CD4-positive, alpha-beta T cell treated with Interleukin-2 at 100 ng/mL for 4 hours (primary cell): Measurements from ENCODE around the gene HSF2.

Experiments
- DNase-seq: peaks from one replicate; pipeline ENCODE4 v3.0.0-alpha.2; 2020; ENCODE audit warnings: low spot score

HSF2 gene

DNA sequence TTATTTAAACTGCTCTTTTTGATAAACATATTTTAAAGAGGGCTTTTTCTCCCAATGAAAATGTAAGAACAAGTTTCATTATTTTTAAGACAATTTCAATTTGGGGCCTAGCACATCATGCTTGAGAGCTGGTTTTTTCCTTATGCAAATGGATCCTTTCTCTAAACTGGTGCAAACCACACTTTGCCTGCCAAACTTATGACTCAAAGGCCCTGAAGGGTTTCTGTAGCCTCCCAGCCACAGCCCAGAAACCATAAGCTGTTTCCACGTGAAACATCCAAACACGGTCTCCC, 451 bp upstream of the HSF2 start:
- no peak for DNase-seq

- DNase-seq: peak; percentile 6
Observed at GRCh38 chr6:122400121-122400450, 634 bp downstream of the HSF2 start.

DNA sequence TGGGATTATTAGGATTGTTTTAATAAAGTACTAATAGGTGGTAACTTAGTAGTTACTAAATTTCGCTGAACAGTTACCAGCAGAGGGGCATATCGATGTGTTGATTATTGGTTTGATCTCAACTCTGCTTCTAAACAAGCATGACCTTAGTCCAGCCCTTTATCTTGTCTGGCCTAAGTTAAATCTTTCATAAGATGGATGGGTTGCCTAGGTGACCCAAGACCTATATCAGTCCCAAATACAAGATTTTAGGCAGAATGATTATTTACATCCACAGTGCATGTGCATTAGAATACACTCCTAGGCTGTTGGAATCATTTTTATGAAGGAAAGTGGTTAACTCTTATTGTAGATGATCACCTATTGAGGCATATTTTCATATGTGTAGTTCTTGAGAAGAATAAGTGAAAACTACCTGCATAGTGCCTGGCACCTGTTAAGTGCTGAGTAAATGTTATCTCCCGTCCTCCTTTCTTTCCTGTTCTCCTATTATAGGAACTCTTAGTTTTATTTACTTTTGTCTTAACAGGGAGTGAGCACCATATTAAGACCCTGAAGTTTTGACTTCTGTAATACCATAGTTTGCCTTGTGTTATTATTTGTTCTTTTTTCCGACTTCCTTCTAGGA, 1.1 kb downstream of the HSF2 start:
- no peak for DNase-seq

DNA sequence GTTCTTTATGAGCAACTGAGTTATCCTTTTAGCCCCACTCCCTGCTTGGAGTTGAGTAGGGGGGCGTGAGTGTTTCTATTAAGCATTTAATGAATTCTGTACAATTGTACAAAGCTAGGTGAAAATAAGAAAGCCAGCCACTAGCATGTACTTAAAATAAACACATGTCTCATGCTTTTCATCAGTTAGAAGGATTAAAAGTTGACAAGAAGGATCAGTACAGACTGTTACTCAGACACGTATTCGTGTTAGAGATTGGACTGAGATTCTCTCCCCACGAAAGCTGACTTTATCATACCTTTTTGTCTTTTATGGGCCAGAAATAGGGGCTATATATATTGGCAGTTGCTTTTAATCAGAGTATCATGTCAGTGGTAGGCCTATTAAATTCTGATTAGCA, 1.7 kb downstream of the HSF2 start:
- DNase-seq: no peak

GRCh38 chr6:122404444-122404843, 5.0 kb downstream of the HSF2 start:
- DNase-seq: no peak

GRCh38 chr6:122405417-122405816, 6.0 kb downstream of the HSF2 start:
- no peak for DNase-seq

DNA sequence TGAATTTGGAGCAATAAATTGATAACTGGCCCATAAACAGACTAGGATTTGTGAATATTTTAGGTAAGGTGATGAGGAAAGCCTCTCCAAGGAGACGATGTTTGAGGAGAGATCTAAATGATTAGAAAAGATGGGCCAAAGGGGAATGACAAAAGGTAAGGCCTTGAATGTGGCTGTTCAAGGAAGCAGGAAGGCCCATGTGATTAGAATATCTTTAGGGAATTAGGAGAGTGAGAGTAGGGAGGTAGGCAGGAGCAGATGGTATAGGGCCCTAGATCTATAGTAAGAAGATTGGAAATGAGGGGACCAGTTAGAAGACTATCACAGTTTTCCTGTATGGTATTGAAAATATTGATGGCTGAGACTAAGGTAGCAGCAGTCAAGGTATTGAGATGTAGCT, 6.7 kb downstream of the HSF2 start:
- DNase-seq: no peak

DNA sequence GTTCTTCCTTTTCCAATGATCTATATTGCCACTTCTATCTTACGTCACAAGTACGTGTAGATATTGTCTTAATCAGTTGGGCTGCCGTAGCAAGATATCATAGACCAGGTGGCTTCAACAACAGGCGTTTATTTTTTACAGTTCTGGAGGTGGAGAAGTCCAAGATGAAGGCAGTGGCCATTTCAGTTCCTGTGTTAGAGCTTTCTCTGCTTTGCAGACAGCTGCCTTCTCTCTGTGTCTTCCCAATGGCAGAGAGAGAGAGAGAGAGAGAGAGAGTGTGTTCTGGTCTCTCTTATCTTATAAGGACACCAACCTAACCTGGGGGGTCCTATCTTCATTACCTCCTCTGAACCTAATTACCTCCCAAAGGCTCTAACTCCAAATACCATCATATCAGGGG, 8.3 kb downstream of the HSF2 start:
- DNase-seq: no peak

DNA sequence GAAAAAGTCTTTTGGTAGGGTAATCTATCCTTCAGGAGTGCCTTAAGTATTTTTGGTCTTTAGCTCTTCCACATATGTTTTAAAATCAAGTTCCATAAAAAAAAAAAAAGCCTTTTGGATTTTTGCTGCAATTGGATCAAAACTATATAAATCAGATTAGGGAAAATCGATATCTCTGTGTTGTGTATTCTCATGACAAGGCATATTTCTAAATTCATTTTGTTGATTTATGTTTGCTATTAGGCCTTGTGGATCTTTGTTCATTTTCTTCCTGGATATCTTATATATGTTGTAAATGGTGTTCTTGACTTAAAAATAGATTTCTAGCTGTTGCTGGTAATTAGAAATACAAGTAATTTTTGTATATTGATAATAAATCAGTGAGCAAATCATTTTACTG, 8.8 kb downstream of the HSF2 start:
- DNase-seq: no peak

DNA sequence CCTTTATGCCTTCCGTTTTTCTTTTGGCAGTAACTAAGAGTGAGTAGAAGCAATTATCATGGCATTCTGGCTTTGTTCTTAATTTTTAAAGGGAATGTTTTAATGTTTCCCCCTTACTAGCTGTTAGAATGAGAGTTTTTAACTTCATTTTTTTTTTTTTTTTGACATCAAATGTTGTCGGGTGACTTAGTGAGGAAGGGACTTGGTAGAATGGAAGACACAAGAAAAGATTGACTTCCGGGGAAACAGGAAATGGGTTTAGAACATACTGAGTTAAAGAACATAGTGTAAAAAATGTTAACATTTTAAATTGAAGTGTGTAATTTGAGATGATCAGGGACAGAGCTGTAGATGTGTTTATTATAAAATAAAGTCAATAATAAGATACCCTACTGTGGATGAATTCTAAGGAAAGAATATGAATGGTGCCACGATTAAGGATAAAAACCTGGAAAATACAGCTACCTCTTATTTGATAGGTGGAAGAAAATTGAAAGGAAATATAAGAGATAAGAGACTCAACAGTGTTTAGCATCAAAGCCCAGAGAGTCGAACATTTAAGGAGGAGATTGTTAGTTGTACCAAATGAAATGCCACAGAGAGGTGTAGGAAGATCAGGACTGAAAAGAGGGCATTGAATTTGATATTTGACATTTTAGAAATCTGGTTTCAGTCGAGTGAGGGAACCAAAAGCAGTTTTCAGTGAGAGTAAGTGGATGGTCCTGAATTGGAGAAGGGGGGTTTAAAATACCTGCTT, 9.4 kb downstream of the HSF2 start:
- DNase-seq: peak; percentile 36

- no peak for DNase-seq
Observed at GRCh38 chr6:122412001-122412400, 12.5 kb downstream of the HSF2 start.

DNA sequence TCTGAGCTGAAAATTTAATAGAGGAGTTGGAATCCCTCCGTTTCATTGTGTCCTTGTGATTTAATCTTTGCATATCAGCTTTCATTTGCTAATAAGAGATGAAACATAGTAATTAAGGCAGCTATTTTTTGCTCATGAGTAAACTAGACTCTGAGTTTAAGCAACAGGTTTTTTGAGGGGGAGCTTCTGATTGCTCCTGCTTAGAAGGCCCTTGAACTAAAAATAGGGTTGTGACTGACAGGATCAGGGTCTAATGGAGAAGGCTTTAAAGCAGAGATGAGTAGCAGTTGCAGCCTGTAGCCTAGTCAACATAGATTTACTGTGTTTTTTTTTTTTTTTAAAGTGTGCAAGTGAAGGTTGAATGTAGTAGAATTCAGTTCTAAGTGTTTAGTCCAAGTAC, 17.4 kb downstream of the HSF2 start:
- DNase-seq: no peak

- no peak for DNase-seq
Observed at GRCh38 chr6:122422003-122422402, 22.6 kb downstream of the HSF2 start.

- no peak for DNase-seq
Observed at GRCh38 chr6:122422614-122423267, 23.3 kb downstream of the HSF2 start.

- no peak for DNase-seq
Observed at GRCh38 chr6:122423734-122424133, 24.3 kb downstream of the HSF2 start.

DNA sequence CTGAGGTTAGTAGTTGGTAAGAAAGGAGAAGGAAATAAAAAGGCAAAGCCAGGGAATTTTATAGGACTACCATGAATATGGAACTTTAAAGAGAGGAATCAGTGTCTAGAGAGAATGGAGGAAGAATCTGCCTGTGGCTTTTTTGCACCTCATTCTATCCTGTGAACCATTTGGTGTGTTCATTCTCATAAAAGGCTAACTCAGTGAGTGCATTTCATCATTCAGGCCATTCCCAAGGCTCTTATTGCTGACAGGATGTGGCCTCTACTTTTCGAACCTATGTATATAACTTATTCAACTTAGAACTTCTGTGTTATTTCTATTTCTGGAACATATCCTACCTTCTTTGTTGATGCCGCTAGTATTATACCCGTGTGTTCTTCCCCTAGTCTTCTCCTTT, 27.1 kb downstream of the HSF2 start:
- no peak for DNase-seq

DNA sequence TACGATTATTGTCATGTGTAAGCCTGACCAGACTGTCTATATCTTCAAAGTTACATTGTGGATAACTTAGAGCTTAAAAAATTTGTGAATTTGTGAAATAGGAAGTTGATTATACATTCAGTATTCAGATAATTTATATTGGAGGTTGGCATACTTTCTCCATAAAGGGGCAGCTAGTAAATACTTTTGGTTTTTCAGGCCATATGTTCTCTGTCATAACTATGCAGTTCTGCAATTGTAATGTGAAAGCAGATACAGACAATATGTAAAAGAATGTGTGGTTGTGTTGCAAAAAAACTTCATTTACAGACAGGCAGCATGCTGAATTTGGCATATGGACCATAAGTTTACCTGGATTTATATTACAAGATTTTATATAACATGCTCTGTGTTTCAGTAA, 29.3 kb downstream of the HSF2 start:
- no peak for DNase-seq

DNA sequence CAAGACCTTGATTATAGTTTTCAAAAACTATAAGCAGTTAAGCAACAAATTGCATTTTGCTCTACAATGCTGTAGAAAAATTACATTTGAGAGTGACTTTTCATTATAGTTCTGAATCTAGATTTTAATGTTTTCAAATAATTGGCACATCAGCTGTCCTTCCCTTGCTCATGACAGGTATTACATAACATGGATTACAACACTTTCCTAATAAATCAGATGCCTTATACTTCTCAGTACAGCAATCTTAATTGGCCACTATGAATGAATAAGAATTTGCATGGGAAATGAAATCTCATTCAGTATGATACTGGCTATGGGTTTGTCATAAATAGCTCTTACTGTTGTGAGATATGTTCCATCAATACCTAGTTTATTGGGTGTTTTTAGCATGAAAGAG, 29.9 kb downstream of the HSF2 start:
- DNase-seq: no peak

DNA sequence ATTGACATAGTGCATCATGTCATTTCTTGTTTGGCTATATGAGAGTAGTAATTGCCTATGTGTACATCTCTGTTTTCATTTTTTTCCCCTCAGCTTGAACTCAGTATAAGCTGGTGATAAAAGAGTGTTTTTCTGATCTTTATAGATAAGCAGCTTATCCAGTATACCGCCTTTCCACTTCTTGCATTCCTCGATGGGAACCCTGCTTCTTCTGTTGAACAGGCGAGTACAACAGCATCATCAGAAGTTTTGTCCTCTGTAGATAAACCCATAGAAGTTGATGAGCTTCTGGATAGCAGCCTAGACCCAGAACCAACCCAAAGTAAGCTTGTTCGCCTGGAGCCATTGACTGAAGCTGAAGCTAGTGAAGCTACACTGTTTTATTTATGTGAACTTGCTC, 32.3 kb downstream of the HSF2 start:
- DNase-seq: no peak

GRCh38 chr6:122432816-122433215, 33.4 kb downstream of the HSF2 start:
- DNase-seq: no peak

GRCh38 chr6:122438975-122439374, 39.5 kb downstream of the HSF2 start:
- no peak for DNase-seq

GRCh38 chr6:122445274-122445673, 45.8 kb downstream of the HSF2 start:
- no peak for DNase-seq

DNA sequence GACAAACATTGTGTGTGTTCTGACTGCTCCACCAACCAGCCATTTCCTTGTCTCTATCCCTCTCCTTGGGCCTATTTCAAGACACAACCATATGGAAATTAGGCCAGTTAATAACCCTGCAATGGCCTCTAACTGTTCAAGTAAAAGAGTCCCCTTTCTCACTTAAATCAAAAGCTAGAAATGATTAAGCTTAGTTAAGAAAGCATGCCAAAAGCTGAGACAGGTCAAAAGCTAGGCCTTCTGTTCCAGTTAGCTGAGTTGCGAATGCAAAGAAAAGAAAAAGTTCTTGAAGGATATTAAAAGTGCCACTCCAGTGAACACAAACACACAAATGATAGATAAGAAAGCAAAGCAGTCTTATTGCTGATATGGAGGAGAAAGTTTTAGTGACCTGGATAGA, 49.6 kb downstream of the HSF2 start:
- DNase-seq: no peak

GRCh38 chr6:122452509-122452908, 53.1 kb downstream of the HSF2 start:
- no peak for DNase-seq
